ENCODE data around the gene XPNPEP3.
"Not testable (repeated sequence)": the region's sequence is repeated elsewhere in the genome, so short reads cannot be mapped to it uniquely, and the experiment has no call there.

GRCh38 chr22:40845816-40846215 lies 11.1 kb upstream of the XPNPEP3 start:
- TF ChIP-seq CTCF (IDR thresholded peaks at IDR 0.05; ENCODE audit: poor library complexity); EZH2 (IDR thresholded peaks at IDR 0.05; ENCODE audit: borderline replicate concordance): not testable (repeated sequence)

All from hepatocyte (in vitro differentiated cells).